Left renal cortex interstitium (tissue), 4 donors: ENCODE measurements around the gene TOGARAM2. TPM values are rescaled to one million over a fixed set of nuclear protein-coding genes. Genes with fewer than 3 reads are reported as not detected.
"Not testable (repeated sequence)": the region's sequence is repeated elsewhere in the genome, so short reads cannot be mapped to it uniquely, and the experiment has no call there.

ENCODE experiments used
- DNase-seq, 4 donors: peaks; one replicate each; pipeline ENCODE4 v3.0.0-alpha.2; 2013; ENCODE audit warnings: low read depth in 4 of 4, low spot score in 2 of 4, missing footprints in 1 of 4
- polyA plus RNA-seq, 4 donors: library from polyadenylated mRNA; unstranded; fragments of 120-200 nt; gene quantifications; one replicate each; pipeline ENCODE4 v1.2.1, GENCODE V29; 2013; ENCODE audit not compliant: insufficient read length in 4 of 4

The TOGARAM2 gene
- polyA plus RNA-seq, 4 donors: 0.62 to 2.0 (median 1.2) TPM

DNA sequence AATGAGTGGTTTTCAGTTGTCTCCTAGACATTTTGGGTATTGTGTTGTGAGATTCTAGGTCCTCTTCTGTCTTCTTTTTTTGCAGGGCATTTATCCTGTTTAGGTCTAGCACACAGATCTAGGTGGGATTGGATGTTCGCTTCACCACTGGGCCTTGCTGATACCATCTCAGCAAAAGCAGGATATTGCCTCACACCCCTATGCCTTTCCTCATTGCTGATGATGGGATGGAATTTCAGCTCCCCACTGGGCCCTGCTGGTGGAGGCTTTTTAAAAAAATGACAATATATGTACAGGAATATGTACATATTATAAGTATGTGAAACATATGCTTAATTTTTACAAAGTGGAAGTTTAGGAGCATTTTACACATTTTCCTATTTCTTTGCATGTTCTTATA, 5.4 kb upstream of the TOGARAM2 start:
- no peak for DNase-seq

DNA sequence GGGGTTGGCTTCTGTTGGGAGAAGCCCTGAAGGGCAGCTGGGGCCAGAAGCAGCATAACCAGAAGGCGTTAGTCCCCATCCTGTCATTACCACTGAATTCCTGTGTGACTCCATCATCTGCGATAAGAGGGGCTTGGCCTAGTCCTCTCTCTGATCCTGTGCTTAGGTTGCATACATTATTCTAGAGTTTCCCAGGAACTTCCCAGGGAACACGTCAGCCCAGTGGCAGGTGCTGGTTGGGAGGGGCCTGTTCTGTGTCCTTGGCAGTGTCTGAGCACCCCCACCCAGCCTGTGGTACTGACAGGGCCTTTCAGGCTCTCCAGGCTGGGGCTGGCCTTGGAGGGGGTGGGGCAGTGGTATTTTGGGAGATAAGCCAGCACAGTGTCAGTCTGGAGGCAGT, 4.5 kb upstream of the TOGARAM2 start:
- DNase-seq: no peak

DNA sequence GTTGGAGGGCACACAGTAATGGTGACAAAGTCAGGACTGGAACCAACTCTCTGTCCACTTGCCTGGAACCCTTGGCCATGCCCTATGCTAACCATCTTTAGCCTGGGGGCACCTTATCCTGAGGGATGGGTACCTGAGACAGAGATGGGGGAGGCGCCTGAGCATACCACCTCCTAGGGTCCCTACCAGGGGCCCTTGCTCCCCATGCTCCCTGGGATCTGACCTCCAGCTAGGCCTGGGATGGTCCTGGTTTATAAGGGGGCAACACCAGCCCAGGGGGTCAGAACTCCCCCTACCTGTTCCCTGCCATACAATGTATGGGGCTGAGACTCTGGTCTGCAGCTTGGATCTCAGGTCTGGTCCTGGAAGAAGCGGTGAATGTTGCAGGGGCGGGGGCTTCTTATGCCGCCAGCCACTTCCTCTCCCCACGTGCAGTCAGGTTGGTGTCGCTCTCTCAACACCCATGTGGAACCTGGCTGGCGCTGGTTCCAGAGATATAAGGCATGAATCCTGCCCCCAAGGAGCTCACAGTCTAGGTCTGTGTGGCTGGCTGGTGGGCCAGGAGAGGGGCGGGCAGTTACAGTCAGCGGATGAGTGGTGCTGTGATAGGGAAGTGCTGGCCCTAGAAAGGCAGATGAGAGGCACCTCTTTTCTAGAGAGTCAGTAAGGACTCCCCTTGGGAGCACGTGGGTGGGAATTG, 3.8 kb upstream of the TOGARAM2 start:
- DNase-seq: no peak

DNA sequence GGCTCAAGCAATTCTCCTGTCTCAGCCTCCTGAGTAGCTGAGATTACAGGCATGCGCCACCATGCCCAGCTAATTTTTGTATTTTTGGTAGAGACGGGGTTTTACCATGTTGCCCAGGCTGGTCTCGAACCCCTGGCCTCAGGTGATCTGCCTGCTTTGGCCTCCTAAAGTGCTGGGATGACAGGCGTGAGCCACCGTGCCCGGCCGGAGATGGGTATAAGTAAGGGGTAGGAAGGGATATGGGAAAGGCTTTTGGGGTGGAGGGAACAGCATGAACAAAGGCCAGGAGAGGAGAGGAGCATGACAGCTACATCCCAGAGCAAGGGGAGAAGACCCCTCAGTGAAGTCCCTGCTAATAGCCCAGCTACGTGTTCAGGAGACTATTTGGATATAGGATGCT, 3.1 kb upstream of the TOGARAM2 start:
- DNase-seq: not testable (repeated sequence)

DNA sequence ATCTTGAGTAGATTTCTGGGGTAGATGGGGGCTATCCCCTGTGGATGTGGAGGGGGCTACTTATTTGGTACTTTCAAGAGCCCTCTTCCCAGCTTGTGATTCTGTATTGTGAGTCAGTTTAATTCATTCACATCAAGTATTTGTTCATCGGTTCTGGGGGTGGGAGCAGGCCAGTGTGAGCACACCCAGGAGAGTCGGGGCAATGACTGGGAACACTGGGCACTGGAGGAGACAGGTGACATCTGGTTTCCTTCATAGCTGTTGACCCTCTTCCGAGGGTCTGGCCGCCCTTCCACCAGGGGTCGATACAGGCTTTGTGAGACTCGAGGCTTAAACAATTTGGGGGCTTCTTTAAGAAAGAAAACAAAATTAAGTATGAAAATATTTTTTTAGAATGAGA, 2.5 kb upstream of the TOGARAM2 start:
- DNase-seq: no peak

DNA sequence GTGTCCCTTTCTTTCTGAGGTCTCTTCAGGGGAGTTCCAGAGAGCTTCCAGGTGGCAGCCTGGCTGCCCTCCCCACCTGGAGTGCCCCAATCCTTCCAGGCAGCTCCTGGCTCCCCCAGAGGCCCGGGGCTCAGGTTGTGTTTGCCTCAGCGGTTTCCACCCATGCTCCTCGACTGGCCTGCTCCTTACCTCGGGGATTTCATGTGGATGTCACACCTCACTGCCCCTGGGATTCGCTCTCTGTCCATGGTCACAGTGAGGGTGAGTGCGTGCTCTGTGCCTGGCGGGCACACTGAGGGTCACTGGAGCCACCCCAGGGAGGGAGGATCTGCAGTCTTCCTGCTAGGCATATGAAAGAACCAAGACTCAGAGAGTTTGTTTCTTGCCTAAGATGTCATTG, 2.1 kb upstream of the TOGARAM2 start:
- DNase-seq: no peak

DNA sequence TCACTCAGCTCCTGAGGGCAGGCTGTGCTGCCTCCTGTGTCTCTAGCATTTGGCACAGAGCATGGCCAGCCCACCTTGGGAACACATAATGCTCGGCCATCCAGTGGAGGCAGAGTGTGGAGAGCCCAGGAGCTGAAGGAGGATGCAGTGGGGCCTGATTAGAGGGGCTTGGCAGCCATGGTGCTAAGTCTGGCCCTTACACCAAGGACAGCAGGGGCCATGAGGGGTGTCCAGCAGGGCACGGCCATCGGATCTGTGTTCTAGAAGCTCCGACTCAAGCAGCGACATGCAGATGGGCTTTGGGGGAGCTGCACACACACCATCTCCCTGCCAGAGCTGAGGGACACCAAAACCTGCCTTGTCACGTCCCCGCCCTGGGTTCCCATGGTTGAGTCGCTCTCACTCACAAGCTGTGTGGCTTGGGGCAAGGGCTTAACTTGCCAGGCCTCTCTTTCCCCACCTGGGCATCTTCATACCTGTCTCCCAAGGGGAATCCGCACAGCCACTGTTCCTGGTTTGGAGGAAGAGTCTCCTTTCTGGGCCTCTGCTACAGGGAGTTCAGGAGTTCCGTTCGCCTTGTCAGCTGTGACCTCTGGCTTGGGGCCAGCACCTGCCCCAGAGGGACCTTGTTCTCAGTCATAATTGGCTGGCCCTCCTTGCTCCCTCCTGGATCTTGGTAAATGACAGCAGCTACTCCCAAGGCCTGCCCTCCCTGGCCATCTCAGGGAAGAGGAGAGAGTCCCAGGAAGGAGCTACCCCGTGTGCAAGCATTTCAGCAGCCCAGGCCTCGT, 1.3 kb upstream of the TOGARAM2 start:
- DNase-seq: no peak

DNA sequence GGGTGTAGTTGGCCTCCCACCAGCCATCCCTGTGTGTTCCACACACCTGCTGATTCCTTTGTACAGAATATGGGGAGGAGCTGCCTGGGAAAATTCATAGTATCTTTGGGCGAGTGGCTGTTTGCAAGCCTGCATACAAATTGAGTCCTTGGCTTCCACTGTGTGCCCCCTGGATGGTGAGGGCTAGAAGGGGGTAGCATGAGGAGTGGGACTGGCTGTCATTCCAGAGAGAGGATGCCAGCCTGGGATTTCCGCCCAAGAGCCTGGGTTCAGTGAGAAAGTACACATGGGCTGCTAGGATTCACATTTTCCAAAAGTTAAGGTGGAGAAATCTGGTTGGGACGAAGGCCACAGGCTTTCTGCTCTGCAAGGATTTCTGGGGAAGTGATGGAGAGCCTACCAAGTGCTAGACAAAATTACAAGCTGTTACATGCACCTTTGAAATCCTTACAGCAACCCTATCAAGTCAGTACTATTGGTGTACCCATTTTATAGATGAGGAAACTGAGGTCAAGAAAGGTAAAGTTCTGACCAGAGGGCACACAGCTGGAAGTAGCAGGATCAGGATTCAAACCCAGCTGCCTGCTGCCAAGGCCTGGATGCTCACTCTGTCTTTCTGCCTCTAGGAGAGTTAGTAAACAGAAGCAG, 606 bp upstream of the TOGARAM2 start:
- DNase-seq: no peak

DNA sequence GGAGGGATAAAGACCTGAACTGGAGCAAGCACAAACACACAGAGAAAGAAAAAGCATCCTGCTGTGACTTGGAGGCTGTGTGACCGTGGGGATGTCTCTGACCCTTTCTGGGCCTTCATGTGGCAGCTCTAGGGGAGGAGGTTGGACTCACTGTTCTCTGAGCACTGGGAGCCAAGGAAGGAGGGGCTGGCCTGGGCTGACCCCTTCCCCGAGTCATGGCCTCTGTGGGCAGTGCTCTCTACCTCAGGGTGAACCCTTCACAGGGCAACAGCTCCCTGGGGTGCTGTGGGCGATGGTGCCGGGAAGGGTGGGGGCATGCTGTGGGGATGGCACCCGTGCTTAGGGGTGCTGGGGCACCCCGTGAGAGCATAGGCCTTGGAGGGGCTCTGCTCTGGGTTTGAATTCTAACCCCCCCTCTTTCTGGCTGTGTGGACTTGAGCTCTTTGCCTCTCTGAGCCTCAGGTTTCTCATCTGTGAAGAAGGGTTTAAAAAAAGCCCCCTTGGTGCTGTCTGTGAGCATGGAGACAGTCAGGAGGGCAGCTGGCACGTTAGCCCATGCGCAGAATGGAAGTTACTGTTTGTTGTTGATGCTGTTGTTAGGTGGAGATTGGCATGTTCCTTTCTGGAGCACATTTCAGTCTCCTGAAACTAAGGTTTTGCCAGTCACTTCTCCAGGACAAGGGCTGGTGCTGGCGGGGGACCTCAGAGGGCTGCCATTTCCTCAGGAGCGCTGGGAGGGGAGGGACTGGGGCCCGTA, 700 bp downstream of the TOGARAM2 start:
- no peak for DNase-seq

DNA sequence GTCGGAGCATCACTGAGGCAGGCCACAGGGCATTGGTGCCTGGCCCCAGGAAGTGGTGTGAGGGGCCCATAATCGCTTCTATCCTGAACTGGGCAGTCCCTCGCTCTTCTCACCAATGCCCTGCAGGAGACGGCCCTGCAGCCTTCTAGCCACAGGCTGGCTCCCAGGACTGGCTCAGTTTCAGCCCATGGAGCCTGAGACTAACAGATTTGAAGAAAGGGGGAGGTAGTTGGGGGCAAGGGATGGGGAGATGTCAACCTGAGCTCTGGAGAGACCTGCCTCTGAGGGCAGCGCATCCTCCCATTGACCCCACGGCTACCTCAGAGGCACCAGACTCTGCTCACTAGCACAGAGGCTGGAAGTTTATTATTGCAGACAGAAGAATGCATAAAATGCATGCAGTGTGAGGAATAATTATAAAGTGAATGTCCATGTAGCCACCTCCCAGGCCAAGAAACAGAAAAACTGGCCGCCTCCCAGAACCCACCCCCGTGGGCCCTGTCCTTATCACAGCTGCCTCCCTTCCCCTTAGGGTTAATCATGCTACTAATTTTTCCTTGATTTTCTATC, 1.4 kb downstream of the TOGARAM2 start:
- DNase-seq: no peak

DNA sequence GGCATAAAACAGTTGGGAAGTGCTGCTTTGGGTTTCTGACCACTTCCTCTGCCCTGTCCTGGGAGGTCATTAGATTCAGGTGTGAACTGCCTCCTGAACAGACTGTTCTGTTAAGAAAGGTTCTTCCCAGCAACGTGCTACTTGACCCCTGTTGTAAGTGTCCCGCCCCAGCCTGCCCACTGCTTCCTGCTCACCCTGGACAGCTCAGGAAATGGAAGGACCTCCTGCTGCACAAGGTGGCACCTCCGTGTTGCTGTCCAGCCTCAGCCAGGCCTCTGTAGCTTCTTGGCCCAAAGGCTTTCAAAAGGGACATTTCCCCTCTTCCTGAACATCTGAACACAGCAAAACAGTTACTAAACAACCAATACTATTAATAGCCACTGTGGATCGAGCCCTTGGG, 5.3 kb downstream of the TOGARAM2 start:
- no peak for DNase-seq

DNA sequence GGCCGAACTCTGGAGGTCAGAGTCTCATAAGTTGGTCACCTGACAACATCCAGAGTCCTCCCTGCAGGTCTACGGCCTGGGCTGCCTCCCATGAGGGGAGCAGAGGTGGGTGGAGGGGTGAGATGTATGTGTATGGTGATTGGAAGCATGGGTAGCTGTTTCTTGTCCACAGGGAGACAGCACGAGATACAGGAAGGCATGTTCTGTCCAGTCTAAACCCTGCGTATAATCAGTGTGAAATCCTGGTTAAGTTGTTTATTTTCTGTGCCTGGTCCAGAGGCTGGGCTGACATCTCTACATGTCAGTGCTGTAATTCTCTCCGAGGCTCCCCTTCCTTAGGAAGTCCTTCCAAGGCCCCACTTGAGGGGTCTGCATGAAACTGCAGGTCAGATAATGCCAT, 8.9 kb downstream of the TOGARAM2 start:
- DNase-seq: no peak

DNA sequence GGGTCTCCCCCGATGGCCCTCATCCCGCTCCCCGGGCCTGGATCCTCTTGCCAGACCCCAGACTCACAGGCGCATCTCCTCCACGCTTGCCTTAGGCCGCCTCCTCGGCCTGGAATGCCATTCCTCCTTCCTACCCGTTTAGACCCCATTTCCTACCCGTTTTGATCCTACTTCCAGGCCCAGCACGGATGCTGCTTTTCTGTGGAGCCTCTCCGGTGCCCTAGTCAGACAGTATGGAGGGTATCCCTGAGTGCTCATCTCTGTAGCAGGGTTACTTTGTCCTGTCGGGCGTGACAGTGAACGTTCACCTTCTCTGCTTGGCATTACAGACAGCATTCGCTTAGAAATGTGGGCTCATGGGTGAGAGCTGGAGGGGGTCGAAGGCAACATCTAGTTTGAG, 9.3 kb downstream of the TOGARAM2 start:
- DNase-seq: no peak

DNA sequence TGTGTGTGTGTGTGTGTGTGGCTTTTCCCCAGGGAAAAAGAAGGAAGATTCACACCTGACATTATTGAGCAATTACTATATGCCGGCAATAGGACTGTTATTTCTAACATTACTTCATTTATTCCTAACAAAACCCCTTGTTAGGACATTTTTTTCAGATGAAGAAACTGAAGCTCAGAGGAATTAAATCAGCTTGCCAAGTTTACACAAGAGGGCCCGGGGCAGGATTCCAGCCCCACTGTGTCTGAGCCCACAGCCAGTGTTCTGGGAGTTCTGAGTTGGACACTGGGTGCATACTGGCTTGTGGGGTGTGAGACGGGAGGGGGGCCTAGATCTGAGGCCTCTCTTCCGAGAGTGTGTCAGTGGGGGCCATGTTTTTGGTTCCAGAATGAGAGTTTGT, 9.9 kb downstream of the TOGARAM2 start:
- no peak for DNase-seq

DNA sequence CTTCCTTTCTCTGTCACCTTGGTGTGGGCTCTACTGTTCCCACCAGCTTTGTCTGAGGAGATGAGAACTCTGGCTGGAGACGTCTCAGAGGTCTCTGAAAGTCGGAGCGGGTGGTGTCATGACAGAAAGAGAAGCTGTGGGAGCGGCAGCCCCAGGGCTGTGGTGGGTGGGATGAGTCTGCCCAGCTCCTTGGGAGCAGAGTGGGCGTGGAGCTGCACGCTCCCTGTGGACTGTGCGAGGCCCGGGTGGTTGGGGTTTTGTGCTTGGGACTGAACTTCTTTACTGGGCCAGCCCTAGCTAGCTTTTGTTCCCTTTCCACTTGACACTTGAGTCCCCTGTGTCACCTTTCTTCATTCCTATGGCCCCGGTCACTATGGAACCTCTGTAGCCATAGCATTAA, 10.4 kb downstream of the TOGARAM2 start:
- DNase-seq: no peak

DNA sequence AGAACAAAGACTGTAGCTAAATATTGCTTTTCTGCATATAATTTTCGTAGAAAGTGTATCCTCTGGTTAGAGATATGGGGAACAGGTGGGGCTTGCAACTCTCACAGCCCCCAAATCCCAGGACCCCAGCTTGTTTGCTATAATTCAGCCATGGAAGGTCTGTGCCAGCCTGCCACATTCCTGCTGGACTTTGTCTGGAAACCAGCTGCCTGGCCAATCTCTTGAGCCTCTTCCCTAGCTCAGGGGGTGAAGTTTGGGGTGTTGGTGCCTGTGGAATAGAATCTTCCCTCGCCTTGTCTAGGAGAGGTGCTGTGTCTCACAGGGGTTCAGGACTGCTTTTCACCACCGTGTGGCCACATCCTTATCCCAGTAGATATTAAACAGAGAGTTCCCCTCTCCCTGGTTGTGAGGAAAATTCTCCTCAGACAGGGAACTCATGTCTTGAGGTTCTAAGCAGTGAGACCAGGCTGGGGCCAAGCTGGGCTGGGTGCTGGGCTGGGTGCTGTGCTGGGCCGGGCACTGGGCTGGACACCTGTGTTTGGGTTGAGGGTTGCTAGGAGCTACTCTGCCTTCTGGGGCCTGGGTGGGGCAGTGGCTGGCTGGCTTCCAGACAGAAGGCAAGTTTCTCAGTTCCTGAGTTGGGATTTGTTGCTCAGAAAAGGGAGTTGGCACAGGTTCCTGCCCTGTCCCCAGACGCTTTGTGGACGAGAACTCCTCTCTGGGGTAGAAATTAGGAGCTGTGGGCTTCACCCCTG, 12.3 kb downstream of the TOGARAM2 start:
- DNase-seq: no peak

DNA sequence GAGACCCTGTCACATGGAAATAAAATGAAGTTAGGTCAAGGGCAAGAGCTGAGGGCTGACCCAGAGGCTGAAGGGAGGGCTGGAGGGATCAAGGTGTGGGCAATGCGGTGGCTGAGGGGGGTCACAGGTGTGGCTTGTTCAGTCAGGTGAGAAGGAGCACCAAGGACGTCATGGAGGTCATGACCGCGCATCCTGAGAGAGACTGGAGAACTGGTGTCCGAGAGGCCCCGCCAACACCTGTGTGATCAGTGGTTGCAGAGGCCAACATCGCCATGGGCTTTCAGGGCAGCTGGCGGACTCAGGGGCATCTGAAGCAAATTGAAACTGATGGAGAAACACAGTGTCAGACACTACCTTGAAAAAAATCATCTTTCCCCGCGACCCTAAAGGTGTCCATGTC, 13.0 kb downstream of the TOGARAM2 start:
- no peak for DNase-seq

DNA sequence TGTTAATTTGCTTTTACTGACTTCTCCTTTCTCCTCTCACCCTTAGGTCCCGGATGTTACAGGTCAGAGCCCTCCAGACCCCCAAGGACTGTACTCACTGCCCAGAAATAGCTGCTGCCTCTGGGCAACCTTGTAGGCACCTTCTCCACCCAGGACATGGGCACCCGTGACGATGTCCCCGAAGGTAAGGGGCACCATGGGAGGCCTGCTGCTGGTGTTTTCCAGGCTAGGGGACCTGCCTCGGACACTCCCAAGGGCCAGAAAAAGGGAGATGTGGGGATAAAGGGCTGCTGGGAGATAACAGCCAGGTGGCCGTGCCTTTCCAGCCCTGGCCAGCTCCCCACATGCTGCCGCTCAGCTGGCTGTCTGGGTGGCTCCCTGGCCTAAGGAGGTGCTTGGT, 13.6 kb downstream of the TOGARAM2 start:
- no peak for DNase-seq

DNA sequence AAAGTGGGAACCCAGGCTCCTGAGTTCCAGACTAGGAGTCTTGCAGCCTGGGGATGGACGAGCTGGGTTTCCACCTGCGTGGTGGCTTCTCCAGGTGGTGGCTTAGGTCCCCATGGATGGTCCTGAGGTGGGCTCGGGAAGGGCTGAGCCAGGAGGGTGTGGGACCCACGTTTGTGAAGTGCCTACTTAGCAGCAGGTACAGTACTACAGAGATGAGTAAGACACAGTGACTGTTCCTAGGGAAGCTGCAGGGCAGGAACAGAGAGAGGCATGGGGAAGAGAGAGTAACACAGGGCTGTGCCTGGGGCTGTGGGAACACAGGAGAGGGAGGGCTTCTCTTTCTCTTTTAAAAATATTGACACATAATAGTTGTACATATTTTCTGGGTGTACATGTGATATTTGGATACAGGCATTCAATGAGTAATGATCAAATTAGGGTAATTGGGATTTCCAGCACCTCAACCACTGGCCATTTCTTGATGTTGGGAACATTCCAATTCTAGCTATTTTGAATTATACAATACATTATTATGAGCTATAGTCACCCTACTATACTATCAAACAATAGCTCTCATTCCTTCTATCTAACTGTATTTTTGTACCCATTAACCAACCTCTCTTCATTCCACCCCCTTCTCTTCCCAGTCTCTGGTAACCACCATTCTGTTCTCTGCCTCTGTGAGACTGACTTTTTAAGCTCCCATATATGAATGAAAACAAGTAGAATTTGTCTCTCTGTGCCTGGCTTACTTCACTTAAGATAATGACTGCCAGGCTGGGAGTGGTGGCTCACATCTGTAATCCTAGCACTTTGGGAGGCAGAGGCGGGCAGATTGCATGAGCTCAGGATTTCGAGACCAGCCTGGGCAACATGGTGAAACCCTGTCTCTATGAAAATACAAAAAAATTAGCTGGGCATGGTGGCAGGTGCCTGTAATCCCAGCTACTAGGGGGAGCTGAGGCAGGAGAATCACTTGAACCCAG, 15.0 kb downstream of the TOGARAM2 start:
- DNase-seq: no peak
